Esophagus squamous epithelium (tissue), 5 donors: Measurements from ENCODE around the gene SLU7. TPM values are rescaled to one million over a fixed set of nuclear protein-coding genes. Genes with fewer than 3 reads are reported as not detected.

ENCODE experiments used
- DNase-seq: peaks from one replicate; lab custom pipeline; 2025; lab: John Stamatoyannopoulos, UW
- H3K27ac ChIP-seq, 4 donors: fragments of 200-600 bp; sonication (generic); one replicate each; pipeline ENCODE4 v1.5.1; 2016 to 2019; ENCODE audit warnings: mild to moderate bottlenecking in 1 of 4
- H3K27me3 ChIP-seq, 4 donors: fragments of 200-600 bp; sonication (generic); 1 replicate in 3 of 4; 2 replicates in 1 of 4; pipeline versions ENCODE4 v1.5.1 to v1.6.0; 2017 to 2021; ENCODE audit warnings: antibody characterized with exemption in 1 of 4
- H3K36me3 ChIP-seq, 3 donors: fragments of 200-600 bp; sonication (generic); one replicate each; pipeline ENCODE4 v1.5.1; 2016 to 2019
- H3K4me1 ChIP-seq, 3 donors: fragments of 200-600 bp; sonication (generic); one replicate each; pipeline ENCODE4 v1.5.1; 2017 to 2019
- H3K4me3 ChIP-seq, 4 donors: fragments of 200-600 bp; sonication (generic); 1 replicate in 3 of 4; 2 replicates in 1 of 4; pipeline ENCODE4 v1.5.1; 2016 to 2019; ENCODE audit warnings: mild to moderate bottlenecking in 2 of 4, moderate library complexity in 1 of 4
- H3K9me3 ChIP-seq, 3 donors: fragments of 200-600 bp; sonication (generic); one replicate each; pipeline ENCODE4 v1.5.1; 2016 to 2019
- CTCF ChIP-seq, 6 experiments: fragments of 450-650 bp in 4 of 6; fragments of 200-600 bp in 2 of 6; sonication (generic) in 2 of 6; IDR thresholded peaks; one replicate each; pipeline ENCODE4 v1.5.1; 2016 to 2019; ENCODE audit warnings: antibody characterized with exemption in 6 of 6, mild to moderate bottlenecking in 4 of 6, moderate library complexity in 4 of 6
- POLR2A ChIP-seq, 4 donors: fragments of 450-650 bp; IDR thresholded peaks; one replicate each; pipeline ENCODE4 v1.6.1; 2017; ENCODE audit warnings: antibody characterized with exemption in 4 of 4, mild to moderate bottlenecking in 4 of 4, moderate library complexity in 3 of 4
- WGBS, 2 donors: methylation state at CpG; one replicate each; pipeline ENCODE4 v1.1.5; 2018; 5-methylcytosine and 5-hydroxymethylcytosine counted together
- intact Hi-C: fragments of 100-400 bp; cut with DNase I; formaldehyde crosslinking; loops from one replicate; pipeline ENCODE4 v1.15.0; 2022
- total RNA-seq, 4 donors: library from RNA; depleted of rRNA; stranded (reverse); fragments of >200 nt; gene quantifications; one replicate each; pipeline ENCODE4 v1.1.0, GENCODE V29; 2016
- donor health status: DM: yes; HTN: yes; CAD: no.

SLU7 gene
- total RNA-seq, 4 donors from 2014 or later: 31.9 to 70.2 (median 45.1) TPM

- H3K27me3 ChIP-seq: no peaks in the 10 kb centered on the region
Measured at GRCh38 chr5:160466116-160466515, 47.2 kb upstream of the SLU7 start.

GRCh38 chr5:160464466-160464797 lies 45.6 kb upstream of the SLU7 start:
- WGBS, 2 donors: 56 to 71% methylated on average over 4 of the region's 4 CpGs
- Histone ChIP-seq H3K36me3 (no peaks in the 10 kb centered on the region), H3K27me3 (no peaks in the 10 kb centered on the region), H3K4me1 (peaks cover 0 to 17% (median 10%) of the 10 kb centered on the region in 3 donors), H3K4me3 (no peak overlapping the region), H3K9me3 (no peaks in the 10 kb centered on the region), H3K27ac (no peak overlapping the region)
- DNase-seq: no peak
- intact Hi-C loops: no loop called here
- no peak for TF ChIP-seq POLR2A (IDR thresholded peaks at IDR 0.05)
- TF ChIP-seq CTCF (IDR thresholded peaks at IDR 0.05): no peak

More at GRCh38 chr5:160466116-160466515, 47.2 kb upstream of the SLU7 start:
- H3K4me1 ChIP-seq: peaks cover 0 to 26% (median 10%) of the 10 kb centered on the region in 3 donors
- DNase-seq: no peak
- H3K36me3 ChIP-seq: no peaks in the 10 kb centered on the region
- TF ChIP-seq POLR2A (IDR thresholded peaks at IDR 0.05) (no peak), CTCF (IDR thresholded peaks at IDR 0.05) (no peak)
- H3K4me3 ChIP-seq: no peak overlapping the region
- 84 to 89% methylated on average over 5 of the region's 5 CpGs for WGBS, 2 donors
- no peaks in the 10 kb centered on the region for H3K9me3 ChIP-seq
- intact Hi-C loops: no loop called here
- H3K27ac ChIP-seq: no peak overlapping the region

- Histone ChIP-seq H3K9me3 (no peaks in the 10 kb centered on the region), H3K4me1 (peaks cover 0 to 17% (median 10%) of the 10 kb centered on the region in 3 donors), H3K4me3 (no peak overlapping the region), H3K27ac (no peak overlapping the region), H3K36me3 (no peaks in the 10 kb centered on the region), H3K27me3 (no peaks in the 10 kb centered on the region)
- no peak for DNase-seq
- TF ChIP-seq CTCF (IDR thresholded peaks at IDR 0.05) (no peak), POLR2A (IDR thresholded peaks at IDR 0.05) (no peak)
- intact Hi-C loops: no loop called here
- WGBS, 2 donors: 42 to 57% methylated on average over 7 of the region's 7 CpGs
Measured at GRCh38 chr5:160463740-160464465, 45.0 kb upstream of the SLU7 start.

GRCh38 chr5:160463227-160463626 lies 44.3 kb upstream of the SLU7 start:
- Histone ChIP-seq H3K4me3 (no peak overlapping the region), H3K27me3 (no peaks in the 10 kb centered on the region), H3K4me1 (peaks cover 0 to 15% (median 10%) of the 10 kb centered on the region in 3 donors), H3K27ac (no peak overlapping the region), H3K9me3 (no peaks in the 10 kb centered on the region), H3K36me3 (no peaks in the 10 kb centered on the region)
- no peak for DNase-seq
- 74 to 90% methylated on average over 4 of the region's 4 CpGs for WGBS, 2 donors
- TF ChIP-seq CTCF (IDR thresholded peaks at IDR 0.05) (no peak), POLR2A (IDR thresholded peaks at IDR 0.05) (no peak)
- intact Hi-C loops: no loop called here

- TF ChIP-seq CTCF (IDR thresholded peaks at IDR 0.05) (no peak), POLR2A (IDR thresholded peaks at IDR 0.05) (no peak)
- 81 to 94% methylated on average over 2 of the region's 2 CpGs for WGBS, 2 donors
Measured at GRCh38 chr5:160462167-160462566, 43.3 kb upstream of the SLU7 start.

More at GRCh38 chr5:160462167-160462566, 43.3 kb upstream of the SLU7 start:
- Histone ChIP-seq H3K36me3 (no peaks in the 10 kb centered on the region), H3K9me3 (no peaks in the 10 kb centered on the region), H3K4me3 (no peak overlapping the region), H3K4me1 (peaks cover 0 to 5% (median 3%) of the 10 kb centered on the region in 3 donors), H3K27me3 (no peaks in the 10 kb centered on the region), H3K27ac (no peak overlapping the region)
- intact Hi-C loops: no loop called here
- no peak for DNase-seq
